Measurements from ENCODE around the gene THBD.

Gene THBD

GRCh38 chr20:23010096-23010495 lies 39.4 kb downstream of the THBD start:
- DNase-seq, result no peak

DNA sequence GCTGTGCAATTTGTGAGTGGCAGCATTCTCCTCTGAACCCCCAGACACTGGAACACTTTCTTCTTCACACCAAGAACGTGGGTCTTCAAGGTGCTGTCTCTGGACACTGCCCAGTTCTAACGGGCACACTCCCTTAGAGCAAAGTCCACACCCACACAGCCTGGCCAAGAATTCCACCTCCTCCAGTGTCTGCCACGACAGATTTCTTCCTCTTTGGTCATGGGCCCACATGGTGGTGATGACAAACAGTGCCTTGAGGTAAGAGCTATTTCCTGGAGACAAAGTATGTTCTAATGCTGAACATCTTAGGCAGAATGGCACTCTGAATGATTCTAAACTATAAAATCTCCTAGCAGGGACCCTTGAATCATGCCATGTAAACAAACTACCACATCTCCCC lies 39.8 kb downstream of the THBD start:
- DNase-seq, result no peak

DNA sequence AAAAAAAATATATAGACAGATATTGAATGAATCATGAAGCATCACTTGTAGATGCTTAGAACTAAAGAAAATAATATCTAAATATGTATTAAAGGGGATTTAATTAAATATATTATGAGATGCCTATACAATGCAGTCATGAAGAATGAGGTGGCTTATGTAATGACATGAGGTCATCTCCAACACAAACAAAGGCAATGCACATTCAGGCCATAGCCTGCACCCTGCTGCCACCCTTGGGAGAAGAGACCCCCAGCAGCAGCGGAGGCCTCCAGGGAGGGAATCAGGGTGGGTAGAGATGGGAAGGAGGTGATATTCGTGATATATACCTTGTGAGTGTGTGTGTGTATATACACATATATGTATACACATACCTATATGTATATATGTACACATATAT lies 40.8 kb downstream of the THBD start:
- DNase-seq, result no peak

DNA sequence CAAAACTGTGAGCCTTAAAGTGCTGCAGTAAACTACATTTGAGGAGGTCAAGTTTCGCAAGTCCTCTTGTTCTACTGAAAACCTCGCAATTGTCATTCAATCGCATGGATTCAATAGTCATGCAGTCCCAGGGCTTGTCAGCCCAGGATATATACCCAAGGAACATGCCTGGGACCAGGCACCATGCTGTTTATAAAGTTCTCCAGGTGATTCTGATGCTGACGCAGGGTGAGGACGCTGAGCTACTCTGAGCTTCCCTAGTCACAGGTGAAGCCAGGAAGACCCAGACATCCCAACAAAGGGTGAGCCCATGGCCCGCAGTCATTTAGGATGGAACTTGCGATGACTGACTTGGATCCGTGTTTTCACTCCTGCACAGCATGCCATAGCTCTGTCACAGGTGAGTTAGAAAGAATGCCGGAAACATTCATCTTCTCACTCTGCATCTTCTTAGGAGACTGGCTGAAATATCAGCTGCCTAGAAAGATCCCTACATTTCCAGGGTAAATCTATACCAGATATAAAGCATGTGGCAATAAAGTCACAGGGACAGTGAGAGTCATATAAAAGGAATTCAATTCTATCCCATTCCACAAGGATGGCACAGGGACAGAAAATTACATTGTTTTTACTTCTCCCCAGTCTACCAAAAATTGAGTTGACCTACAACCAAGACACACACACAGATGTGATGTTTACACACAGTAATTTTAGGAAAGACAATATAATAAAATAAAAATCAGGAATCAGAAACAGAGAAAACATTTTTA lies 41.4 kb downstream of the THBD start:
- no peak for DNase-seq

DNA sequence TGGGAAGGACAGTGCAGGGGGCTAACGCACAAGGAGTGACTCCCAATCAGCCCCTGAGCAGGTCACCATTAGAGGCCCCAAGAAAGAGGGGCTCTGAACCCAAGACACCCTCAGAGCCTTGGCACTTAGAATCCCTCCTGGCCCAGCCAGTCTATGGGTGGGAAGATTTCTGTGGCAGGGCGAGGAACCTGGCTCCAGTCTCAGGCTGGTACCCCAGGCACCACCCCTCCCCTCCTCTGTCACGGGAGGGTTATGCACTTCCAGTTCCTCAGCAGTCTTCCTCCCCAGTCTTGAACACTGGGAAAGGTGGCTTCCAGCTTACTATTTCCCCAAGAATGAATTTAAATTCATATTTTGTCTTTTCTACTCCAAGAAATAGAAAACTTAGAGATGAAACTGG lies 42.0 kb downstream of the THBD start:
- DNase-seq, result no peak

GRCh38 chr20:23005776-23006175 lies 43.7 kb downstream of the THBD start:
- DNase-seq, result no peak

DNA sequence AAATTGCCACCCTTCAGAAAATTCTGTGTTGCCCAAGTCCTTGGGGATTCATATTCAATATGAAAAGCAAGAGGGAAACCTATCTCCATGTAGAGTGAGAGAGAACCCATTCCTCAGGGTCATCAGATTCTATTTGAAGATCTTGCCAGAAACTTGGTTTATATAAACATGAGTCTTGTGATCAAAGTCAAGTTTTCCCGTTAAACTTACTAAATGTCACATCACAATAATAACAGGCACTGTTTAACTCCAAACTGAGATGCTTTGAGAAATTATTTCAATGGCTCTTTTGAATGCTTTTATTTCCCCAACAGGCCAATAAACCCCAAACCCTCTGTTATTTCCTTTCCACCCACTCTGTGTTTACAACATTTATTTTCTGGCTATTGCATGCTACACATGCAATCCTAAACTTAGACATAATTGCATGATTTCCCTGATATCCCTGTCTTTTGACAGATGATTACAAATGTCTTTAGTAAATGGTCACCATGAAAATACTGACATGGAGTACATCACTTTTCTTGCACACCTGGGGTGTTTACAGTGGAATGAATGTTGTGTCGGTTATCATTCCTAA lies 45.5 kb downstream of the THBD start:
- DNase-seq, result no peak

- DNase-seq, result no peak
Observed at GRCh38 chr20:23003077-23003635, 46.3 kb downstream of the THBD start.

DNA sequence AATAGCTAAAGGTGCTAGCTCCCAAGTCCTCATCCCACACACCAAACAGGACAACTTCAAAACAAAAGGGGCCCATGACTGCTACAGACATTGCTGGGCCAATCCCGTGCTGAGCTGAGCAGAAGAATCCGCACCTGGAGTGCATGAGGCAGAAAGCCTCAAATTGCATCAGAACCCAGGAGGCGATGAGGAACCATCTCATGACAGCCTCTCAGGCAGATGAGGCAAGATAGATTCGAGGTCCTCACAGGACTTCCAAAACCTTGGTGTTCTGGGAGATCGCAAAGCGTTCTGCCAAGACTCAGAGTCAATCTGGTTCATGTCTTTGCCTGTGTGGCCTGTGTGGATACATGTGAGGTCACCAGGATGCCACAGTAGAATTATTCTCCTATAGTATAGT lies 47.2 kb downstream of the THBD start:
- DNase-seq, result no peak

DNA sequence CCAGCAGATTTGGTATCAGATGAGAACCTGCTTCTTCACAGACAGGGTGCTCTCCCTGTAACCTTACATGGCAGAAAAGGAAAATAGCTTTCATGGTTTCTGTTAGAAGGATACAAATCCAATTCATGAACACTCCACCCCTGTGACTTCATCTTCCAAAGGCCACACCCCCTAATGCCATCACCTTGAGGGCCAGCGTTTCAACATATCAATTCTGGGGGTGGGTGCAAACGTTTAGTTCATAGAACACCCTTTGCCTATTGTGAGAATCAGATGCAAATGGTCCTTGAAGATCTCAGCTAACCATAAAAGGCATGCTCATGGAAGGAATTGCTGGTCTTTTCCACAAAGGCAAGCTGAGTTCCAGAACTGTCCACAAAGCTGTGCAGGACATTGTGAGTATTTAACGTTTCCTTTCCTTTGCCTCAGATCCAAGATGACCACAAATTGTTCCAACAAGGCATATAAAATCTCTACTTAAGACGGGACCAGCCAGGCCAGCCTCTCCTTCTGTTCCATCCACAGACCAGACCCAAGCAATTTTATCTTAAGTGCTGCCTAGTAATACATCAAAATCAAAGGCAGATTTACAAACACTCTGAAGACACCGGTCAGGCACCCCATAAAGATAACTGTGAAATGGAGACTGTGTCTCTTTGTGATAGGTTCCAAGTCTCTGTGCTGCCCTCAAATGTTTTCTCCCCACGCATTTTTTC lies 49.1 kb downstream of the THBD start:
- no peak for DNase-seq

- no peak for DNase-seq
Observed at GRCh38 chr20:22999756-23000155, 49.7 kb downstream of the THBD start.

DNA sequence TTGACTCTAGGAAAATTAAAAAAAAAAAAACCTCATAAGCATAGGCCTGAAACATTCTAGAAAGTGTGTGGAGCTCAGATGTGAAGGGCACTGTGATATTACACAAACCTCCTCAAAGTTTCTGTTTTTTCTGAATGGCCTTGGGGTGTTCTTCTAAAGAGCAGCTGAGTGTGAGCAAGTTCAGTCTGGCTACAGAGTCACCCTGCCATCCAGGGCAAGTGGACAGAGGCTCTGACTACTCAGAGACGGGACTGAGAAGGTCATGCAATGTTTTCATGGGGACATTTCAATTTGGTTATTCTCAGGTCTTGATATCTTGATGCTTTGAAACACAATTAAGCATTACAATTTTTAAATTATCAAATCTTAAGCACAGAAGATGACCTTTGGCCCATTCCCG lies 51.0 kb downstream of the THBD start:
- no peak for DNase-seq

- DNase-seq, result no peak
Observed at GRCh38 chr20:22995923-22996322, 53.5 kb downstream of the THBD start.

Data from right kidney (tissue), 1 donor.